ENCODE measurements around the gene GCGR. TPM values are rescaled to one million over a fixed set of nuclear protein-coding genes. Genes with fewer than 3 reads are reported as not detected.

The GCGR gene
- polyA plus RNA-seq, 1 donor (not counting 4 experiments of a cell fraction or from before 2014, with no cell fraction given), result not detected

GRCh38 chr17:81833160-81833920, 29.4 kb downstream of the GCGR start, which contains the start of gene MCRIP1:
Gene MCRIP1, minus strand, starts transcription at chr17:81833291. Its CDS starts 8,785 bp downstream, at chr17:81824506.
- FAIRE-seq (no peak), DNase-seq (ENCODE audit: low read depth, low spot score) (no peak)
- H4K20me1 ChIP-seq (ENCODE audit: control insufficient read depth, extremely low read depth, insufficient read depth, low read length), result no peaks in the 10 kb centered on the region
- peaks cover 0 to 3% of the 10 kb centered on the region in 2 experiments for H3K36me3 ChIP-seq (ENCODE audit: control insufficient read depth in 2 of 2, extremely low read depth in 1 of 2, insufficient read depth in 2 of 2, low read length in 2 of 2)
- H3K79me2 ChIP-seq (ENCODE audit: control insufficient read depth, insufficient read depth, low read length), result peaks cover 2% of the 10 kb centered on the region
- H3K9me1 ChIP-seq (ENCODE audit: control insufficient read depth, extremely low read depth, insufficient read depth, low read length), result no peaks in the 10 kb centered on the region
- dilution Hi-C loops (cut with MboI; ENCODE audit: extremely low pct_ligation_motif_present, low sequenced_read_pairs), result no loop called here
- H3K27ac ChIP-seq (ENCODE audit: control insufficient read depth, insufficient read depth, low read length), result peak within 1 kb of the TSS; percentile 89
- H3K4me2 ChIP-seq (ENCODE audit: control insufficient read depth, extremely low read depth, insufficient read depth, low read depth, low read length), result peak within 1 kb of the TSS; percentile 94
- no peaks in the 10 kb centered on the region for H3K27me3 ChIP-seq (ENCODE audit: control insufficient read depth, extremely low read depth, insufficient read depth, low read length)
- H3K4me3 ChIP-seq (ENCODE audit: control insufficient read depth in 2 of 3, extremely low read depth in 1 of 3, insufficient read depth in 2 of 3, low read depth in 1 of 3, low read length in 3 of 3), result peak within 1 kb of the TSS; percentile 66 to 79 (median 68)
- peaks cover 21% of the 10 kb centered on the region for H3K4me1 ChIP-seq (ENCODE audit: control insufficient read depth, extremely low read depth, insufficient read depth, low read length)
- H2AFZ ChIP-seq (ENCODE audit: control insufficient read depth, low read length), result peak within 1 kb of the TSS; percentile 64
- H3K9ac ChIP-seq (ENCODE audit: control insufficient read depth, extremely low read depth, insufficient read depth, low read length), result peak within 1 kb of the TSS; percentile 93
- no peaks in the 10 kb centered on the region for H3K9me3 ChIP-seq (ENCODE audit: control insufficient read depth, low read depth, low read length)
- no peak for TF ChIP-seq EZH2 (IDR thresholded peaks at IDR 0.05; ENCODE audit: low read length)
- no peak for TF ChIP-seq CTCF (optimal IDR thresholded peaks at IDR 0.05 in 1 of 3, IDR thresholded peaks at IDR 0.05 in 1 of 3, conservative IDR thresholded peaks at IDR 0.05 in 1 of 3; ENCODE audit: extremely low read depth in 1 of 3, insufficient read depth in 2 of 3, low read length in 3 of 3)

GRCh38 chr17:81833921-81834830, 30.2 kb downstream of the GCGR start:
- Histone ChIP-seq H3K27ac (ENCODE audit: control insufficient read depth, insufficient read depth, low read length) (peak overlapping the region; percentile 89), H3K9me3 (ENCODE audit: control insufficient read depth, low read depth, low read length) (no peaks in the 10 kb centered on the region), H3K4me3 (ENCODE audit: control insufficient read depth in 2 of 3, extremely low read depth in 1 of 3, insufficient read depth in 2 of 3, low read depth in 1 of 3, low read length in 3 of 3) (peak overlapping the region; percentile 66 to 79 (median 68)), H3K4me1 (ENCODE audit: control insufficient read depth, extremely low read depth, insufficient read depth, low read length) (peaks cover 20% of the 10 kb centered on the region), H3K9me1 (ENCODE audit: control insufficient read depth, extremely low read depth, insufficient read depth, low read length) (no peaks in the 10 kb centered on the region), H3K36me3 (ENCODE audit: control insufficient read depth in 2 of 2, extremely low read depth in 1 of 2, insufficient read depth in 2 of 2, low read length in 2 of 2) (peaks cover 0 to 3% of the 10 kb centered on the region in 2 experiments), H4K20me1 (ENCODE audit: control insufficient read depth, extremely low read depth, insufficient read depth, low read length) (no peaks in the 10 kb centered on the region), H2AFZ (ENCODE audit: control insufficient read depth, low read length) (peak overlapping the region; percentile 64), H3K9ac (ENCODE audit: control insufficient read depth, extremely low read depth, insufficient read depth, low read length) (peak overlapping the region; percentile 93), H3K27me3 (ENCODE audit: control insufficient read depth, extremely low read depth, insufficient read depth, low read length) (no peaks in the 10 kb centered on the region), H3K79me2 (ENCODE audit: control insufficient read depth, insufficient read depth, low read length) (peaks cover 2% of the 10 kb centered on the region), H3K4me2 (ENCODE audit: control insufficient read depth, extremely low read depth, insufficient read depth, low read depth, low read length) (peak overlapping the region; percentile 94)
- DNase-seq (ENCODE audit: low read depth, low spot score) (no peak), FAIRE-seq (no peak)
- TF ChIP-seq EZH2 (IDR thresholded peaks at IDR 0.05; ENCODE audit: low read length) (no peak), CTCF (optimal IDR thresholded peaks at IDR 0.05 in 1 of 3, IDR thresholded peaks at IDR 0.05 in 1 of 3, conservative IDR thresholded peaks at IDR 0.05 in 1 of 3; ENCODE audit: extremely low read depth in 1 of 3, insufficient read depth in 2 of 3, low read length in 3 of 3) (no peak)
- dilution Hi-C loops (cut with MboI; ENCODE audit: extremely low pct_ligation_motif_present, low sequenced_read_pairs), result no loop called here

Data from keratinocyte (primary cell).